ENCODE results near the gene DAB2IP.

DAB2IP gene

DNA sequence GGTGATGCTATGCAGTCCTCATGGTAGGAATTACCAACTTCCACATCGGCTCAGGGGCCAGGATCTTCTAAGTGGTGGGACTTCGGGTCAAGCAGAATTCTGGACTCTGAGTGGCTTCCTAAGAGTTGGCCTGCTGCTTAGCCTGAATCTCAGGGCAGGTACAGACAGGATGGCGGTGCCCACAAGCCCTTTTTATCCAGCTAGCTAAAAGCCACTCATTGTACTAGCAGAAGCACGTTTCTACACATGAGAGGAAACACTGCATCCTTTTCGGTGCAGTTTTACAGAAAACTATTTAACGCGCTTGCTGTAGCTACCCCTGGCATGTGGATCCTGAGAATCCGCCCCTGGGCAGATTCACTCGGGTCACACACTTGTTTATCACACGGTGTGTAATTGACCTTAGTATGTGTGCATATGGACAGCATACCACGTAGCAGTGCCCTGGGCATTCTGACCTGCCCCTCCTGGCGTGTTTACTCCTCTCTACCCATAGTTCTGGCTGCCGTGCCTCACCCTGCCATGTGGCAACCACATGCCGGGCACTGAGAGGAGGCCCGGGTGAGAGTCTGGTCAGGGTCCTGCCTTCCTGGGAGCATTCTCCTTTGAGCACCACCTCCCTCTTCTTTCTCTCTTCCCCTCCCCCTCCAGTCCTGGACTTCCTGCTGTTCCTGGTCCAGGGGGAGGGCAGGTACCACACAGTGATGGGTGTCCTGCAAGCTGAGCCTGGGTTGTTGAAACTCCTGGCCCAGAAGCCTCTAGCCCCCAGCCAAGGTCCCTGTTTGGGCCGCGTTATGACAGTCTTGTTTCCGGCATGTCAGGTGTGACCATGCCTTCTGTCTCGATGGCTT is 65.9 kb downstream of the DAB2IP start:
- TF ChIP-seq, protein P1, sequence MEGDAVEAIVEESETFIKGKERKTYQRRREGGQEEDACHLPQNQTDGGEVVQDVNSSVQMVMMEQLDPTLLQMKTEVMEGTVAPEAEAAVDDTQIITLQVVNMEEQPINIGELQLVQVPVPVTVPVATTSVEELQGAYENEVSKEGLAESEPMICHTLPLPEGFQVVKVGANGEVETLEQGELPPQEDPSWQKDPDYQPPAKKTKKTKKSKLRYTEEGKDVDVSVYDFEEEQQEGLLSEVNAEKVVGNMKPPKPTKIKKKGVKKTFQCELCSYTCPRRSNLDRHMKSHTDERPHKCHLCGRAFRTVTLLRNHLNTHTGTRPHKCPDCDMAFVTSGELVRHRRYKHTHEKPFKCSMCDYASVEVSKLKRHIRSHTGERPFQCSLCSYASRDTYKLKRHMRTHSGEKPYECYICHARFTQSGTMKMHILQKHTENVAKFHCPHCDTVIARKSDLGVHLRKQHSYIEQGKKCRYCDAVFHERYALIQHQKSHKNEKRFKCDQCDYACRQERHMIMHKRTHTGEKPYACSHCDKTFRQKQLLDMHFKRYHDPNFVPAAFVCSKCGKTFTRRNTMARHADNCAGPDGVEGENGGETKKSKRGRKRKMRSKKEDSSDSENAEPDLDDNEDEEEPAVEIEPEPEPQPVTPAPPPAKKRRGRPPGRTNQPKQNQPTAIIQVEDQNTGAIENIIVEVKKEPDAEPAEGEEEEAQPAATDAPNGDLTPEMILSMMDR (conservative IDR thresholded peaks at IDR 0.05; ENCODE audit: low read length) = no peak
- peak; percentile 30 for DNase-seq (ENCODE audit: low read depth)
- no peak overlapping the region for H3K4me3 ChIP-seq (ENCODE audit: low read length)

DNA sequence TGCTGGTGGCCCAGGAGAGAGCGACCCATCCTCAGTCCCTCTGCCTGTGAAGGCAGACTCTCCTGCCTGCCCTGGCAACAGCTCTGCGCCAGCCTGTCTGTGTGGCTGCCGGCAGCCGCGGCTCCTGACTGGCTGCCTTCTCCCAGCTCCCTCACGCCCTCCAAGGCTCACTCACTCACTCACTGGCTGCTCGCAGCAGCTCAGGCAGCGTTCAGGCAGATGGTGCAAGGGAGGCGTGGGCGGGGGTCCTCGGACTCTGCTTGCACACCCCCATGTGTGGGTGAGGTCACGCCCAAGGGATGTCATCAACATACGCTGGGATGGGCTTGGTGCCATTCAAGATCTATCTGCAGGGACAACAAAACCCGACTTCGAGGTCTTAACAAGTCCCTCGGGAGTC is 66.7 kb downstream of the DAB2IP start:
- DNase-seq (ENCODE audit: low read depth) = peak; percentile 60
- TF ChIP-seq, protein P1 (conservative IDR thresholded peaks at IDR 0.05; ENCODE audit: low read length) = no peak
- H3K4me3 ChIP-seq (ENCODE audit: low read length) = no peak overlapping the region

DNA sequence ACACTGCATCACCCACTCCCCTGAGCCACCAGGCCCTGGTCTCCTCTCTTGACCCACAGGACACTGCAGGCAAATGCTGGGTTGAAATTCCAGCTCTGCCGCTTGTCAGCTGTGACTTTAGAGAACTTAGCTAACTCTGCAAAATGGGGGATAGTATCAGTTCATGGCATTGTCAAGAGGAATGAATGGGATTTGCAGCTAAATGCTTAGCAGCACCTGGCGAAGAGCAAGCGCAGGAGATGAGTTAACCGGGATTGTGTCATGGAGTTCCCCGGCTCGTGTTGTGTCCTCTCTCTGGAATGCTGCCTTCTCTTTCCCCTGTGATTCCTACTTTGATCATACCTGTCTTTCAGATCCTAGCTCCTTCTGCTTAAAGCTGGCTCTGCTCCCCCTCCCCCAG is 67.1 kb downstream of the DAB2IP start:
- DNase-seq (ENCODE audit: low read depth) = no peak
- TF ChIP-seq, protein P1 (conservative IDR thresholded peaks at IDR 0.05; ENCODE audit: low read length) = no peak
- no peak overlapping the region for H3K4me3 ChIP-seq (ENCODE audit: low read length)

DNA sequence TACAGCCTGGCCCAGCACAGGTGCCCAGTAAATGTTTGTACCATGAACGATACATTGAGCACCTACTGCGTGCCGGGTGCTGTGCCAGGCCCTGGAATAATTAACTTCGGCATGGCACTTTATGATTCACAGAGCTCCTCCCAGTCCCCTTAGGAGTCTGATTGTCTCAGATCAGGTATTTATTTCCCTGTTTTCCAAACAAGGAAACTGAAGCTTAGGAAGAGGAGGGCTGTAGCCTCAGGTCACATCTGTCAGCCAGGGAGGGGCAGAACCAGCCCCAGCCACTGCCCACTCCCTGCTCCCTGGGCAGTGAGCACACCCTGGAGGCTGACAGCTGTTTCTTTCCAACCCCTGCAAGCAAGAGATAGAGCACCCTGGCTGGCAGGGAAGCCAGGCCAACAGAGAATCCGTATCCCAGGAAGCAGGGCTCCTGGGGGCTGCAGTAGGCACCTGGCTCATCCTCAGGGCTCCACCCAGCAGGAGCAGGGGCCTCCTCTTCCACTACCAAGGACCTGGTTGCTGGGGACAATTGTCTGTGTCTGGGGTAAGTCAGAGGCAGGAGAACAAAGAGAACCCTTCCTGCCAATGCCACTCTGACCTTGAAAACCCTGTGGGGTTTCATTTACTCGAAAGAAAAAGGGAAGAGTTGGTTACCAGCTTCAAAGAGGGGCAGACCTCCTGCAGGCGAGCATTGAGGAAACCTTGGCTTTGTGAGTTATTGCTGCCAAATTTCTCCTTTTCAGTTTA is 69.0 kb downstream of the DAB2IP start:
- H3K4me3 ChIP-seq (ENCODE audit: low read length) = no peak overlapping the region
- DNase-seq (ENCODE audit: low read depth) = no peak
- TF ChIP-seq, protein P1 (conservative IDR thresholded peaks at IDR 0.05; ENCODE audit: low read length) = 0 out of 2 replicates have a peak, but pooled peaks have one; percentile 1

DNA sequence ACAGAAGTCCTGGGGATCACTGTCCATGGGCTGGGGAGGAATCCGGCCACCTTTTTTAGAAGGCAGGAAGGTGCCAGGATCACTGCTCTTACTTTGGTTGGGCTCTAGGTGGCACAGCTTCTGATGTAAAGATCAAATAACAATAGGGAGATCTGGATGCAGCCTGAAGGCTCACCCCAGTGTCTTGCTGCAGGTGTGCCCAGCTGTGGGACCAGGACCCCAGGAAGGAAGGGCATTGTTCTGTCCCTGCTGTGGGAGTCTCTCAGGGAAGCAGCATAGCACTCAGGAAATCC is 69.6 kb downstream of the DAB2IP start:
- no peak overlapping the region for H3K4me3 ChIP-seq (ENCODE audit: low read length)
- TF ChIP-seq, protein P1 (conservative IDR thresholded peaks at IDR 0.05; ENCODE audit: low read length) = peak; percentile 23
- no peak for DNase-seq (ENCODE audit: low read depth)

DNA sequence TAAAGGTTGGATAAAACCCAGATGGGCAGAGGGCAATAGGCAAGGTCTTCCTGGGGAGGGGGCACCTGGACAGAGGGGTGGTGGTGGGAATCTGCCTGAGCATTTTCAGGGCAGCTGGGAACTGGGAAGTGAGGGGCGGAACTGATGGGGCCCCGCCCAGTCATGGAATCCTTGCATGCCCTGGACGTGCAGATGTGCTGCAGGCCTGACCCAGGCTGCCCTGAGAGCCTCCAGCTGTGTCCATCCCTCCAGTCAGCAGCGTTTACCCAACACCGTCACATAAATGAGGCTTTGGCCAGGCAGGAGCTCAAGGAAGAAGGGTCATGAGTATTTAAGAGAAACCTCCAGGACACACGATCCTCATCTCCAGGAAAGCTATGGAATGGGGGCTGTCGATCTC is 70.3 kb downstream of the DAB2IP start:
- TF ChIP-seq, protein P1 (conservative IDR thresholded peaks at IDR 0.05; ENCODE audit: low read length) = no peak
- no peak overlapping the region for H3K4me3 ChIP-seq (ENCODE audit: low read length)
- DNase-seq (ENCODE audit: low read depth) = peak; percentile 59
